ENCODE data around the gene CCDC178. TPM values are rescaled to one million over a fixed set of nuclear protein-coding genes. Genes with fewer than 3 reads are reported as not detected.
A peak's percentile ranks its signal among the peaks of the same experiment; 100 is the strongest.

The CCDC178 gene
- total and polyA plus RNA-seq, 2 donors from 2014 or later: 3.7 to 4.6 TPM

DNA sequence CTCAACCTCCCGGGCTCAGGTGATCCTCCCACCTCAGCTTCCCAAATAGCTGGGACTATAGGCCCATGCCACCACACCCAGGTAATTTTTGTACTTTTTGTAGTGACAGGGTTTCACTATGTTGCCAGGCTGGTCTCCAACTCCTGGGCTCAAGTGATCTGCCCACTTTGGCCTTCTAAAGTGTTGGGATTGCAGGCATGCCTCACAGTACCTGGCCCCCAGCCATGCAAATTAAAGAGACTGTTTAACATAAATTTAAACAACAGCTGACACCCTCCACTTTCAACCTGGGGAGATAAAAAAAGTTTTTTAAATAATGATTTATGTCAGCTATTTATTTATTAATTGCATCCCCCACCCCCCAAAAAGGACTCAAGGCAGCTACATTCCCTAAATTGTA is 234.7 kb downstream of the CCDC178 start:
- no peak for FAIRE-seq

DNA sequence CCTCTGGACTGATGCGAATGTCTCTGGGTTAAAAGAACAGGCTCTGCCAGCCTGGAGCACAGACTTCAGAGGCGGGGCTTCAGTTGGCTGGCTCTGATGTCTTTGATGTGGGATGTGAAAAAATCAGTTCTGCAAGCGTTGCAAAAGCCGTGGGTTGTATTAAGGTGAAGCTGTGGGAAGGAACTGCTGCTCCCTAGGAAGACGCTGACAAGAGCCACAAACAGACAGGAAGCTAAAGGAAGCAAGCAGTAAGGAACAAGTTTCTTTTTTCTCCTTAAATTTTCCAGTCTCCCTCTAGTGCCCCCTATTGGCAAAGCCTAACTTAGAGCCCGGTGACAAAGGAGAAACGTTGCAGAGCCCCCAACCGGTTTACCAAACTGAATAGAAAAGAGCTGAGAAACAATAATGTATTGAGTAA is 239.0 kb downstream of the CCDC178 start:
- no peaks in the 10 kb centered on the region for H3K27me3 ChIP-seq (ENCODE audit: control insufficient read depth, insufficient read depth, low read length)
- DNase-seq (peak in 4 of 5 donors; percentile 56 to 88 (median 78)), FAIRE-seq (no peak)
- no peaks in the 10 kb centered on the region for H3K4me1 ChIP-seq (ENCODE audit: control insufficient read depth in 2 of 3, insufficient read depth in 2 of 3, low read depth in 1 of 3, low read length in 3 of 3)
- no peak overlapping the region for H3K9ac ChIP-seq (ENCODE audit: low read length in 3 of 3)
- peak overlapping the region in 2 of 3 donors; percentile 30 to 40 for H3K4me3 ChIP-seq (ENCODE audit: low read length in 3 of 3)
- TF ChIP-seq, protein P1, sequence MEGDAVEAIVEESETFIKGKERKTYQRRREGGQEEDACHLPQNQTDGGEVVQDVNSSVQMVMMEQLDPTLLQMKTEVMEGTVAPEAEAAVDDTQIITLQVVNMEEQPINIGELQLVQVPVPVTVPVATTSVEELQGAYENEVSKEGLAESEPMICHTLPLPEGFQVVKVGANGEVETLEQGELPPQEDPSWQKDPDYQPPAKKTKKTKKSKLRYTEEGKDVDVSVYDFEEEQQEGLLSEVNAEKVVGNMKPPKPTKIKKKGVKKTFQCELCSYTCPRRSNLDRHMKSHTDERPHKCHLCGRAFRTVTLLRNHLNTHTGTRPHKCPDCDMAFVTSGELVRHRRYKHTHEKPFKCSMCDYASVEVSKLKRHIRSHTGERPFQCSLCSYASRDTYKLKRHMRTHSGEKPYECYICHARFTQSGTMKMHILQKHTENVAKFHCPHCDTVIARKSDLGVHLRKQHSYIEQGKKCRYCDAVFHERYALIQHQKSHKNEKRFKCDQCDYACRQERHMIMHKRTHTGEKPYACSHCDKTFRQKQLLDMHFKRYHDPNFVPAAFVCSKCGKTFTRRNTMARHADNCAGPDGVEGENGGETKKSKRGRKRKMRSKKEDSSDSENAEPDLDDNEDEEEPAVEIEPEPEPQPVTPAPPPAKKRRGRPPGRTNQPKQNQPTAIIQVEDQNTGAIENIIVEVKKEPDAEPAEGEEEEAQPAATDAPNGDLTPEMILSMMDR (IDR thresholded peaks at IDR 0.05; ENCODE audit: borderline replicate concordance, extremely low read depth, insufficient read depth): peak; percentile 33
- no peaks in the 10 kb centered on the region for H3K9me3 ChIP-seq (ENCODE audit: control insufficient read depth in 2 of 3, insufficient read depth in 1 of 3, low read length in 3 of 3)
- intact Hi-C loops (cut with DNase I): no loop called here
- H3K36me3 ChIP-seq (ENCODE audit: control insufficient read depth in 2 of 3, insufficient read depth in 3 of 3, low read length in 3 of 3): no peaks in the 10 kb centered on the region
- no peak overlapping the region for H3K27ac ChIP-seq (ENCODE audit: low read depth in 2 of 2, low read length in 2 of 2)

More for the DNA sequence above, 234.7 kb downstream of the CCDC178 start:
- no peaks in the 10 kb centered on the region for H3K36me3 ChIP-seq (ENCODE audit: control insufficient read depth in 2 of 3, insufficient read depth in 3 of 3, low read length in 3 of 3)
- H3K4me1 ChIP-seq (ENCODE audit: control insufficient read depth in 2 of 3, insufficient read depth in 2 of 3, low read depth in 1 of 3, low read length in 3 of 3): no peaks in the 10 kb centered on the region
- H3K9ac ChIP-seq (ENCODE audit: low read length in 3 of 3): no peak overlapping the region
- DNase-seq: no peak
- H3K27me3 ChIP-seq (ENCODE audit: control insufficient read depth, insufficient read depth, low read length): no peaks in the 10 kb centered on the region
- intact Hi-C loops (cut with DNase I): no loop called here
- TF ChIP-seq, protein P1 (IDR thresholded peaks at IDR 0.05; ENCODE audit: borderline replicate concordance, extremely low read depth, insufficient read depth): no peak
- H3K27ac ChIP-seq (ENCODE audit: low read depth in 2 of 2, low read length in 2 of 2): no peak overlapping the region
- no peak overlapping the region for H3K4me3 ChIP-seq (ENCODE audit: low read length in 3 of 3)
- no peaks in the 10 kb centered on the region for H3K9me3 ChIP-seq (ENCODE audit: control insufficient read depth in 2 of 3, insufficient read depth in 1 of 3, low read length in 3 of 3)

DNA sequence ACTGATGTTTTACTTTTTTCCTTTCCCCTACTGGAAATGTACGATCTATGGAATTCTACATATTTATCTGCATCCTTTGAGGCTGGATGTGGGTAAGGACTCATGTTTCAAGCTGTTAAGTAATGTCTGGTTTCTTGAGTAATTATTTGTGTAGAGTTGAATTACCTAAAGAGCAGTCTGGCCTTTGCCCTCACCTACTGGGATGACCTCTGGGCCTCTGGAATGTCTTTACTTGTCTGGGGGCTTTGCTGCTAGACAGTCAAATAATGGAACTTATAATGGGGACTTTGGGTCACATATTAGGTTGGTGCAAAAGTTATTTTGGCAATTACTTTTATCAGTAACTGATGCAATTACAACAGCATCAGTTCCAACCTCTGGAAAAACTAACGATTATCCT is 244.7 kb downstream of the CCDC178 start:
- no peak overlapping the region for H3K27ac ChIP-seq (ENCODE audit: low read depth in 2 of 2, low read length in 2 of 2)
- H3K4me3 ChIP-seq (ENCODE audit: low read length in 3 of 3): no peak overlapping the region
- no peaks in the 10 kb centered on the region for H3K27me3 ChIP-seq (ENCODE audit: control insufficient read depth, insufficient read depth, low read length)
- intact Hi-C loops (cut with DNase I): no loop called here
- no peaks in the 10 kb centered on the region for H3K4me1 ChIP-seq (ENCODE audit: control insufficient read depth in 2 of 3, insufficient read depth in 2 of 3, low read depth in 1 of 3, low read length in 3 of 3)
- H3K9ac ChIP-seq (ENCODE audit: low read length in 3 of 3): no peak overlapping the region
- H3K9me3 ChIP-seq (ENCODE audit: control insufficient read depth in 2 of 3, insufficient read depth in 1 of 3, low read length in 3 of 3): no peaks in the 10 kb centered on the region
- peak in 2 of 5 donors; percentile 22 to 35 for DNase-seq
- H3K36me3 ChIP-seq (ENCODE audit: control insufficient read depth in 2 of 3, insufficient read depth in 3 of 3, low read length in 3 of 3): no peaks in the 10 kb centered on the region
- FAIRE-seq: no peak
- TF ChIP-seq, protein P1 (IDR thresholded peaks at IDR 0.05; ENCODE audit: borderline replicate concordance, extremely low read depth, insufficient read depth): no peak

DNA sequence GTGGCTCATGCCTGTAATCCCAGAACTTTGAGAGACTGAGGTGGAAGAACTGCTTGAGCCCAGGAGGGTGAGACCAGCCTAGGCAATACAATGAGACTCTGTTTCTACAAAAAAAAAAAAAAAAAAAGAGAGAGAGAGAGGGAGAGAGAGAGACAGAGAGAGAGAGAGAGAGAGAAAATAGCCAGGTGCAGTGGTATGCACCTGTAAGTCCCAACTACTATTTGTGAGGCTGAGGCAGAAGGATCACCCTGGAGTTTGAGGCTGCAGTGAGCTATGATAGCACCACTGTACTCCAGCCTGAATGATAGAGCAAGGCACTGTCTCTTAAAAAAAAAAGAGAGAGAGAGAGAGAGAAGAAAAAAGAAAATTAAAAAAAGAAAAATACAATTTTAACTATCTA is 245.7 kb downstream of the CCDC178 start:
- Histone ChIP-seq H3K4me1 (ENCODE audit: control insufficient read depth in 2 of 3, insufficient read depth in 2 of 3, low read depth in 1 of 3, low read length in 3 of 3) (no peaks in the 10 kb centered on the region), H3K36me3 (ENCODE audit: control insufficient read depth in 2 of 3, insufficient read depth in 3 of 3, low read length in 3 of 3) (no peaks in the 10 kb centered on the region), H3K4me3 (ENCODE audit: low read length in 3 of 3) (no peak overlapping the region), H3K9ac (ENCODE audit: low read length in 3 of 3) (no peak overlapping the region), H3K27ac (ENCODE audit: low read depth in 2 of 2, low read length in 2 of 2) (no peak overlapping the region), H3K27me3 (ENCODE audit: control insufficient read depth, insufficient read depth, low read length) (no peaks in the 10 kb centered on the region), H3K9me3 (ENCODE audit: control insufficient read depth in 2 of 3, insufficient read depth in 1 of 3, low read length in 3 of 3) (no peaks in the 10 kb centered on the region)
- TF ChIP-seq, protein P1 (IDR thresholded peaks at IDR 0.05; ENCODE audit: borderline replicate concordance, extremely low read depth, insufficient read depth): no peak
- DNase-seq (no peak), FAIRE-seq (no peak)
- intact Hi-C loops (cut with DNase I): no loop called here
